Pancreas (tissue), 10 donors: Measurements from ENCODE around the gene MSI1. TPM values are rescaled to one million over a fixed set of nuclear protein-coding genes. Genes with fewer than 3 reads are reported as not detected.

Experiments used
- ATAC-seq, 4 donors: fragments of 200-7000 bp; cut with Tn5 transposase; one replicate each; pipeline versions ENCODE4 v1.8.0 to v1.9.1; 2020; ENCODE audit warnings: mild to moderate bottlenecking in 4 of 4, moderate library complexity in 4 of 4
- DNase-seq, 6 donors: peaks; one replicate each; pipeline ENCODE4 v3.0.0-alpha.2; 2020
- FAIRE-seq: peaks from 2 replicates; lab custom pipeline; 2012; peaks lifted over from hg19 to GRCh38; lab: Jason Lieb, UNC
- H3K27ac ChIP-seq, 4 donors: fragments of 200-600 bp; sonication (generic); 1 replicate in 3 of 4; 2 replicates in 1 of 4; pipeline versions ENCODE4 v1.5.0 to v1.8.0; 2020
- H3K27me3 ChIP-seq, 4 donors: fragments of 200-600 bp; one replicate each; pipeline ENCODE4 v1.8.0; 2021
- H3K36me3 ChIP-seq, 3 donors: fragments of 200-600 bp; sonication (generic) in 1 of 3; one replicate each; pipeline versions ENCODE4 v1.5.0 to v1.8.0; 2020 to 2021
- H3K4me1 ChIP-seq, 3 donors: fragments of 200-600 bp; one replicate each; pipeline ENCODE4 v1.8.0; 2021
- H3K4me3 ChIP-seq, 4 donors: fragments of 200-600 bp; sonication (generic) in 2 of 4; one replicate each; pipeline versions ENCODE4 v1.5.0 to v1.8.0; 2020 to 2021
- H3K9me3 ChIP-seq, 4 donors: fragments of 200-600 bp; one replicate each; pipeline ENCODE4 v1.8.0; 2021
- CTCF ChIP-seq, 4 donors: fragments of 200-600 bp; sonication (generic) in 3 of 4; IDR thresholded peaks; one replicate each; pipeline versions ENCODE4 v1.5.0 to v1.8.0; 2021; ENCODE audit warnings: antibody characterized with exemption in 4 of 4
- WGBS, 2 donors: extraction: QIAGEN DNeasy Blood & Tissue Kit; methylation state at CpG; one replicate each; pipeline ENCODE4 v1.1.7; 2013; 5-methylcytosine and 5-hydroxymethylcytosine counted together
- intact Hi-C, 3 donors: fragments of 100-400 bp; cut with DNase I; formaldehyde crosslinking; loops; one replicate each; pipeline versions ENCODE4 v1.11.1 to v1.14.2; 2022
- polyA plus RNA-seq, 2 donors: library from polyadenylated mRNA; stranded (reverse); fragments of 200-250 nt; gene quantifications; one replicate each; pipeline ENCODE4 v1.2.3, GENCODE V29; 2013
- total RNA-seq, 6 donors: library from RNA; stranded (reverse); fragmentation: NEBNext Ultra II Directional in 4 of 6; extraction: Animal tissue kit (Norgen Biotek cat#: 25700) in 4 of 6; gene quantifications; one replicate each; pipeline versions ENCODE4 v1.2.1 to v1.2.4, GENCODE V29; 2021 to 2023
- donor health status: healthy with polysubstance abuse.
- donor health status: DM: no; HTN: no; CAD: no; lungs with moderate emphysema.
- donor health status: DM: no; HTN: no; CAD: no.
- donor health status: control.
- donor health status: control.
- donor health status: Bipolar disorder and iron deficiency.
- donor health status: DM: yes; HTN: yes; CAD: no.
- donor health status: DM: no; HTN: no; CAD: no.
- donor health status: DM: no; HTN: no; CAD: no.
- donor health status: DM: yes; HTN: yes; CAD: no.

The MSI1 gene
- total and polyA plus RNA-seq, 8 donors = 3.0 to 6.0 (median 4.4) TPM

- 86 to 89% methylated on average over 7 of the region's 7 CpGs for WGBS, 2 donors
- H3K27me3 ChIP-seq = no peaks in the 10 kb centered on the region
- no peak for DNase-seq
- no peaks in the 10 kb centered on the region for H3K9me3 ChIP-seq
- no peak for FAIRE-seq
- H3K27ac ChIP-seq = no peak overlapping the region
- peaks cover 5 to 11% (median 9%) of the 10 kb centered on the region in 3 donors for H3K4me1 ChIP-seq
- no peak overlapping the region for H3K4me3 ChIP-seq
- no peak for ATAC-seq
- H3K36me3 ChIP-seq = no peaks in the 10 kb centered on the region
- TF ChIP-seq CTCF (IDR thresholded peaks at IDR 0.05) = no peak
- intact Hi-C loops = no loop called here
Measured at GRCh38 chr12:120412421-120412820, 43.5 kb upstream of the MSI1 start.

GRCh38 chr12:120408771-120409170 is 39.8 kb upstream of the MSI1 start:
- FAIRE-seq = no peak

GRCh38 chr12:120406553-120406952 is 37.6 kb upstream of the MSI1 start:
- WGBS, 2 donors = 92 to 96% methylated on average over 3 of the region's 3 CpGs
- Histone ChIP-seq H3K27me3 (no peaks in the 10 kb centered on the region), H3K36me3 (no peaks in the 10 kb centered on the region), H3K9me3 (no peaks in the 10 kb centered on the region), H3K4me3 (no peak overlapping the region), H3K27ac (no peak overlapping the region), H3K4me1 (no peaks in the 10 kb centered on the region)
- intact Hi-C loops = no loop called here
- no peak for ATAC-seq
- no peak for FAIRE-seq
- no peak for TF ChIP-seq CTCF (IDR thresholded peaks at IDR 0.05)
- no peak for DNase-seq

More at GRCh38 chr12:120408771-120409170, 39.8 kb upstream of the MSI1 start:
- 93 to 96% methylated on average over 11 of the region's 11 CpGs for WGBS, 2 donors
- H3K27me3 ChIP-seq = no peaks in the 10 kb centered on the region
- no peaks in the 10 kb centered on the region for H3K9me3 ChIP-seq
- no peak overlapping the region for H3K27ac ChIP-seq
- ATAC-seq = no peak
- H3K4me1 ChIP-seq = peaks cover 5 to 8% (median 7%) of the 10 kb centered on the region in 3 donors
- no peak for TF ChIP-seq CTCF (IDR thresholded peaks at IDR 0.05)
- intact Hi-C loops = no loop called here
- H3K4me3 ChIP-seq = no peak overlapping the region
- DNase-seq = no peak
- H3K36me3 ChIP-seq = no peaks in the 10 kb centered on the region

- TF ChIP-seq CTCF (IDR thresholded peaks at IDR 0.05) = no peak
- intact Hi-C loops = no loop called here
- Histone ChIP-seq H3K27me3 (no peaks in the 10 kb centered on the region), H3K4me3 (no peak overlapping the region), H3K27ac (no peak overlapping the region), H3K36me3 (no peaks in the 10 kb centered on the region), H3K9me3 (no peaks in the 10 kb centered on the region), H3K4me1 (no peaks in the 10 kb centered on the region)
- DNase-seq (no peak), FAIRE-seq (no peak), ATAC-seq (no peak)
- 90 to 95% methylated on average over 3 of the region's 3 CpGs for WGBS, 2 donors
Measured at GRCh38 chr12:120406069-120406468, 37.1 kb upstream of the MSI1 start.

GRCh38 chr12:120404271-120404670 is 35.3 kb upstream of the MSI1 start:
- Histone ChIP-seq H3K27me3 (no peaks in the 10 kb centered on the region), H3K27ac (no peak overlapping the region), H3K4me3 (no peak overlapping the region), H3K36me3 (no peaks in the 10 kb centered on the region), H3K4me1 (no peaks in the 10 kb centered on the region), H3K9me3 (no peaks in the 10 kb centered on the region)
- WGBS, 2 donors = 86 to 88% methylated on average over 1 of the region's 1 CpG
- no peak for TF ChIP-seq CTCF (IDR thresholded peaks at IDR 0.05)
- ATAC-seq = no peak
- intact Hi-C loops = no loop called here
- FAIRE-seq = no peak
- DNase-seq = no peak
